ENCODE data around the gene RBM15.

RBM15 gene

GRCh38 chr1:110328274-110328673 lies 10.9 kb upstream of the RBM15 start:
- no peak for DNase-seq (ENCODE audit: extremely low read depth, low read depth)
- no peak overlapping the region for H3K4me3 ChIP-seq (replicated peaks; ENCODE audit: low read depth, low read length)
- no peak for TF ChIP-seq CTCF (IDR thresholded peaks at IDR 0.05; ENCODE audit: low read depth, low read length, missing control alignments)

GRCh38 chr1:110328700-110329099 lies 10.5 kb upstream of the RBM15 start:
- DNase-seq (ENCODE audit: extremely low read depth, low read depth), result no peak
- H3K4me3 ChIP-seq (replicated peaks; ENCODE audit: low read depth, low read length), result no peak overlapping the region
- no peak for TF ChIP-seq CTCF (IDR thresholded peaks at IDR 0.05; ENCODE audit: low read depth, low read length, missing control alignments)

- H3K4me3 ChIP-seq (replicated peaks; ENCODE audit: low read depth, low read length), result no peak overlapping the region
- no peak for DNase-seq (ENCODE audit: extremely low read depth, low read depth)
- no peak for TF ChIP-seq CTCF (IDR thresholded peaks at IDR 0.05; ENCODE audit: low read depth, low read length, missing control alignments)
These were observed 3.9 kb upstream of the RBM15 start for GRCh38 chr1:110335265-110335664.

GRCh38 chr1:110336300-110337039 lies 2.7 kb upstream of the RBM15 start:
- no peak overlapping the region for H3K4me3 ChIP-seq (replicated peaks; ENCODE audit: low read depth, low read length)
- no peak for TF ChIP-seq CTCF (IDR thresholded peaks at IDR 0.05; ENCODE audit: low read depth, low read length, missing control alignments)

GRCh38 chr1:110337704-110338308 lies 1.4 kb upstream of the RBM15 start:
- TF ChIP-seq CTCF (IDR thresholded peaks at IDR 0.05; ENCODE audit: low read depth, low read length, missing control alignments), result no peak
- no peak for DNase-seq (ENCODE audit: extremely low read depth, low read depth)
- H3K4me3 ChIP-seq (replicated peaks; ENCODE audit: low read depth, low read length), result peak overlapping the region; percentile 78

More at GRCh38 chr1:110336300-110337039, 2.7 kb upstream of the RBM15 start:
- no peak for DNase-seq (ENCODE audit: extremely low read depth, low read depth)

- TF ChIP-seq CTCF (IDR thresholded peaks at IDR 0.05; ENCODE audit: low read depth, low read length, missing control alignments), result peak; percentile 44
- DNase-seq (ENCODE audit: extremely low read depth, low read depth), result no peak
These were observed 780 bp upstream of the RBM15 start for GRCh38 chr1:110338309-110338885.

More at GRCh38 chr1:110338309-110338885, 780 bp upstream of the RBM15 start:
- peak overlapping the region; percentile 78 for H3K4me3 ChIP-seq (replicated peaks; ENCODE audit: low read depth, low read length)
